Forelimb muscle (tissue), 1 donor: ENCODE measurements around the gene KCNB1. TPM values are rescaled to one million over a fixed set of nuclear protein-coding genes. Genes with fewer than 3 reads are reported as not detected.
A peak's percentile ranks its signal among the peaks of the same experiment; 100 is the strongest.

ENCODE experiments used
- DNase-seq: peaks from one replicate; pipeline ENCODE4 v3.0.0-alpha.2; 2013; ENCODE audit warnings: low read depth
- polyA plus RNA-seq: library from polyadenylated mRNA; unstranded; fragments of 120-200 nt; gene quantifications from one replicate; pipeline ENCODE4 v1.2.1, GENCODE V29; 2013; ENCODE audit not compliant: insufficient read length

The KCNB1 gene
- polyA plus RNA-seq: 7.1 TPM

- peak; percentile 26 for DNase-seq
Observed at GRCh38 chr20:49482621-49483017, at the start of gene KCNB1. KCNB1 (minus strand) TSS chr20:49482668; CDS start chr20:49482480, 188 bp downstream.

DNA sequence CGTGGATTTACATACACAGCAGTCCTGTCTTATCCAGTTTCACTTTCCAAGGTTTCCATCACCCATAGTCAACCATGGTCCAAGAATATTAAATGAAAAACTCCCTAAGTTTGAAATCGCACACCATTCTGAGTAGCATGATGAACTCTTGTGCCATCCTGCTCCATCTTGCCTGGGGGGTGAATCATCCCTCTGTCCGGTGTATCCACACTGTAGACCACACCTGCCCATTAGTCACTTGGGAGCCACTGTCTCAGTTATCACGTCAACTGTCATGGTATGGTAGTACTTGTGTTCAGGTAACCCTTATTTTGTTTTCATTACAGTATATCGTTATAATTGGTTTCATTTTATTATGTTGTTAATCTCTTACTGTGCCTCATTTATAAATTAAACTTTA lies 47.0 kb upstream of the KCNB1 start:
- DNase-seq: no peak

DNA sequence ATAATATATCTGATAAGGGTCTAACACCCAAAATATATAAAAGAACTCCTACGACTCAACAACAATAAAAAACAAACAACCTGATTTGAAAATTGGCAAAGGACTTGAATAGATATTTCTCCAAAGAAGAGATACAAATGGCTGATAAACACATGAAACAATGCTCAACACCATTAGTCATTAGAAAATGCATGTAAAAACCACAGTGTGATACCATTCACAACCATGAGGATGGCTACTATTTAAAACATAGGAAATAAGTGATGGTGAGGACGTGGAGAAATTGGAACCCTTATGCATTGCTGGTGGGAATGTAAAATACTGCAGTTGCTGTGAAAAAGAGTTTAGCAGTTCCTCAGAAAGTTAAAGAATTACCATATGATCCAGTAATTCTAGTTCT lies 44.1 kb upstream of the KCNB1 start:
- DNase-seq: no peak

GRCh38 chr20:49526056-49526455 lies 43.6 kb upstream of the KCNB1 start:
- DNase-seq: no peak

DNA sequence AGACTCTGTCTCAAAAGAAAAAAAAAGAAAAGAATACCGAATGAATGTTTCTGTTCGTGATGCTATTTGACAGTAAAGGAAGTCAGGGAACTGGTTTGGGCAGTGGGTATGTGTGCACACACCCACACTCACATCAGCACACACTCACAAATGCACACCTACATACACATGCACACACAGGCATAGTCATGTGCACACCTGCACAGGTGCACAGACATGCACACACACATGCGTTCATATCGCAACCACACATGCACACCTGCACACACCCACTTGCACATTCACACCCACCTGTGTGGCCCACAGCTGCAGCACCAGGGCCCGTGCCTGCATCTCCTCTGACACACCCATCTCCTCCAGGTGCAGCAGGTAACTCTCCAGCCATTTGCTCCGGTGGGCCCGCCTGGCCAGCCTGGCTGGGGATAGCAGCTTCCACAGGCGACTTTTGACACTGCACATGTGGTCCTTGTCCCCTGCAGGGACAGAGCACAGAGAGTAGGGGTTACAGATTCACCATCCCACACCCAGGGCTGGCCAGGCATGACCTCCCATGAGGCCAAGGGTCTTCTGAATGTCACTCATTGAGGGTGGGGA lies 41.4 kb upstream of the KCNB1 start:
- DNase-seq: no peak

DNA sequence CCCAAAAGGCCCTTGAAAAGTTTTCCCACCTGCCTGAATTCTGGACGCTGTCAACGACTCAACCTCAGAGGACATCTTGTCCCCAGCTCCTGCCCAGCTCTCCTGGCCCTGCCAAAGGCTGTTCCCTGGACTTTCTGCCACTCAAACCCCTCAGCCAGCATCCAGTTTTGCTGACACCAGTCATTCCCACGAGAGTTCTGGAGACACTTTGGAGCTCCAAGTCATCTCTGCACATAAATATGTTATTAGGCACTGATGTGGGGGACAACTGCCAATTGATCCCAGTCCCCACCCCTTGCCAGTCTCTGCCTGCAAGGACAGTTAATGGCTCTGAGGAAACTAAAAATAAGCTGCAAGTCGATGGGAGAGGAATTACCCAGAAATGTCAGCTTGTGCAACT lies 38.9 kb upstream of the KCNB1 start:
- no peak for DNase-seq

GRCh38 chr20:49519777-49520359 lies 37.4 kb upstream of the KCNB1 start:
- no peak for DNase-seq

GRCh38 chr20:49519212-49519712 lies 36.8 kb upstream of the KCNB1 start:
- DNase-seq: no peak

- DNase-seq: no peak
Observed at GRCh38 chr20:49518576-49518975, 36.1 kb upstream of the KCNB1 start.

DNA sequence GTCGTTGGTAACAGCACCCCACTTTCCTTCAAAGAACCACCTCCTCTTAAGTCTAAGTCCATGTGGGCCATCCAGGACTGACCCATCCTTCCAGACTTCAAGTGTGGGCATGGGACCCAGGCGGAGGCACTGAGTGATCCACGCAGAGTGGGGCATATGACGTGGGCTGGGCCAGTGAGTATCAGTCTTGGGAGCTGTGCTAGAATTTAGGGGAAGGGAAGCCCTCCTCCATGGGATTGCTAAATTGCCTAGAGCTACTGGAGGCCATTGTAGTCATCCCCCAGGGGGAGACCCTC lies 35.3 kb upstream of the KCNB1 start:
- DNase-seq: no peak

GRCh38 chr20:49516916-49517804 lies 34.7 kb upstream of the KCNB1 start:
- no peak for DNase-seq

DNA sequence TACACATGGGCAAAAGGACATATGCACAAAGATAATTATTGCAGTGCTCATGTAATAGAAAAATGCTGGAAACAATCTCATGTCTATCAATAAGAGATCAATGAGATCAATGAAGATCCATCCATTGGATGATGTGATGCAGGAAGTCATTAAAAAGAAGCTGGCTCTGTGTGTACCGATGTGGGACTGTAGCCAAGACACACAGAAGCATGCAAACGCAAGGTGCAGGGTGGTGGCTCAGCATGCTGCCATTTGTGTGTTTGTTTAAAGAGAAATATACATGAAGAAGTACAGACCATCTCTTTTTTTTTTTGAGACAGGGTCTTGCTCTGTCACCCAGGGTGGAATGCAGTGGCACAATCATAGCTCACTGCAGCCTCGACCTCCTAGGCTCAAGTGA lies 33.1 kb upstream of the KCNB1 start:
- no peak for DNase-seq

GRCh38 chr20:49513517-49513916 lies 31.0 kb upstream of the KCNB1 start:
- DNase-seq: no peak

DNA sequence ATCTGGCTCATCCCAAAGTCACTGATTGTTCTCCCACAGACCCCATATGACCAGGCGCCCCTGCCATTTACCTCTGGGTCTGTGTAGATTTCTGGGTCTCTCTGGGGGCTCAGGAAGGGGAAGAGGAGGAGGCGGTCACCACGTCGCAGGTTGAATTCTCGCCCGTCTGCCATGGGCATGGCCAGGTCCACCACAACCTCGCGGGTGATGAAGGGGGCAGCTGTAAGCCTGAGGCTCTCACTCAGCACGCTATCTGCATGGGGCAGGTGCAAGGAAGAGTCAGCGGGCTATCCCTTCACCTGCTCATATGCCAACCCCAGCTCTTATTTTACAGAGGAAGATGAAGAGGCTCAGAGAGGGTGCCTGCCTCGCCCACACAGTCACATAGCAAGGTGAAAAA lies 30.5 kb upstream of the KCNB1 start:
- DNase-seq: no peak

DNA sequence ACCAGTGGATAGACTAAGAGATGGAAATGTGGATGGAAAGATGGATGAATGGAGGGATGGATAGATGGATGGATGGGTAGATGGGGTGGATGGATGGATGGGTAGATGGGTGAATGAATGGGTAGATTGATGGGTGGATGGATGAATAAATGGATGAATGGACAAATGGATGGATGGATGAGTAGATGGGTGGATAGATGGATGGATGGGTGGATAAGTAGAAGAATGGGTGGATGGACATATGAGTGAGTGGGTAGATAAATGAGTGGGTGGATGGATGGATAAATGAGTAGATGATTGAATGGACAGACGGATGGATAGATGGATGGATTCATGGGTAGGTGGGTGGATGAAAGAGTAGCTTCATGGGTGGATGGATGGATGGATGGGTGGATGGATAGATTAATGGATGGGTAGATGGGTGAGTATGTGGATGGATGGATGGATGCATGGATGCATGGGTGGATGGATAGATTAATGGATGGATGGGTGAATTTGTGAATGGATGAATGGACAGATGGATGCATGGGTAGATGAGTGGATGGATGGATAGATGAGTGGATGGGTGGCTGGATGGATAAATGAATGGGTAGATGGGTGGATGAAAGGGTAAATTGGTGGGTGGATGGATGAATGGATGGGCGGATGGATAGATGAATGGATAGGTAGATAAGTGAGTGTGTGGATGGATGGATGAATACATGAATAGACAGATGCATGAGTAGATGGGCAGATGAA lies 29.5 kb upstream of the KCNB1 start:
- no peak for DNase-seq

- peak; percentile 49 for DNase-seq
Observed at GRCh38 chr20:49510562-49511122, 28.2 kb upstream of the KCNB1 start.

DNA sequence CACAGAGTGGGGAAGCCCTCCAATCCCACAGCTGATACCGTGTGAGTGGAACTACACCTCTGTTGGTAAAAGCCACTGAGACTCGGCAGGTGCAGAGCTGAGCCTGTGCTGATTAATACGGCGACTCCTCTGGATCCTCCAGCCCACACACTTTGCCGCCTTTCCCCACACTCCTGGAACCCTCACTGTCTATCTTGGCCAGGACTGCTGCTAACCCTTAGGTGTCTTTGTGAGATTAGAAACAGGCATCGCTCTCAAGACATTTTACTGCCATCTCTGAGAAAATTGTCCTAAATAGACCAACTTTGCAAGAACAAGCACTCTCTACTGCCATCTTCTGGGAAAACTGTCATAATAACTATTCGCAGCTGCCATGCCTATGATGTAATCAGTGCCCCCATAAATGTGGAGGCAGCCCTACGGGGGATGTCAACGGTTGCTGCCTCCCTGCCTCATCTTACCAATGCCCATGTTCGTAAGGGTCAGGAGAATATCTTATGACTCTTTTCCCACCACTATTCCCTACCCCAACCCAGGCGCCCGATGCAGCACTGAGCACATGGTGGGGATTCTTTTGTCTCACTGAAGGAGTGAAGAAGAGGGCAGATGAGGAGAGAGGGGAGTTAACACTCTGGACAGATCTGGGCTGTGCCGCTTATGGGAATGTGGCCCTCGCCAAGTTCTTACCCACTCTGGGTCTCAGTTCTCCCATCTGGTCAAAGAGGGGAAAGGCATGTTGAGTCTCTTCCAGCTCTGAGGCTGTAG lies 26.1 kb upstream of the KCNB1 start:
- DNase-seq: no peak

DNA sequence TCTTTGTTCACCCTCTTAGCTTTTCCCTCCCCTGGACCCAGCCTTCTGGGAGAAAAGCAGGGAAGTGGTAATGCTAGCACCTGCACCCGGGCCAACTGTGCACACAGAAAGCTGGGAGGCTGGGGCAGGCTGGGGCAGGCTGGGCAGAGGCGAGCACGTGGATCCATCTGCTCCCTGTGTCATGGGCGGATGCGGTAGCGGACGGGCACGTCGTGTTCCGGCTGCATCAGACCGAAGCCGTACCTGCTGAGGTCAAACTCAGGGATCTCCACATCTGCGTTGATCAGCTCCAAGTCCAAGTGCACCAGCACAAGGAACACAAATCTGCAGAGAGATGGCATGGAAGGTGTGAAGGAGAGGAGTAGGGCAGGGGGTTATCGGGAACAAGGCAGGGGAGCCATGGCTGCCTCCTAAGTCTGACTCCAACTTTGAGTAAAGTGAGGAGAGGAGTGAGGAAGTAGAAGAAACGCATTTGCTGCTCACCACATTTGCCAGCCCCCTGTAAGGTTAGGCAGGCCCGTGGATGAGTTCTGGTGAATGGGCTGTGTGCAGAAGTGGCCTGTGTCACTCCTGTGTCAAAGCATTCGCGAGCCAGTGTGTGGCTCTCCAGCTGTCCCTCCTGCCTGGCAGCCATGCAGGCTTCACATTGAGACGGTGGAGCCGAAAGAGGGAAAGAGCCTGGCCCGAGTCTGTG lies 25.4 kb upstream of the KCNB1 start:
- DNase-seq: no peak

DNA sequence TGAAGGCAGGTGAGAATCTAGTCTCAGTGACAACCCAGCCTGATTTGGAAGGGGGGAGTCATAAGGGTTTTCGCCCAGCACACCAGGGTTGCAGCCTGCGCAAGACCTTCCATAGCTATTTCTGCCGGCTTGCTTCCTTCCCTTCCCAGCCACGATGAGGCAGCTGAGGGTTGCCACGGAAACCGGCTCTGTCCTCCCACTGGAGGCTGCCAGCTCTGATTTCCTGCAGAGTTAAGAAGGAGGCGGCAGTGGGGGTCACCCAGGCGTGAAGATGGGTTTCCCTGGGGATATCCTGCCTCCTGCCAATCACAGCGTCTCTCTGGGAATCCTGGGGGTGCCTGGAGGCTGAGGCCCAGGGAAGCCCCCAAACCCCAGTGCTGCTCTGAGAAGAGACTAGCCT lies 23.1 kb upstream of the KCNB1 start:
- no peak for DNase-seq

DNA sequence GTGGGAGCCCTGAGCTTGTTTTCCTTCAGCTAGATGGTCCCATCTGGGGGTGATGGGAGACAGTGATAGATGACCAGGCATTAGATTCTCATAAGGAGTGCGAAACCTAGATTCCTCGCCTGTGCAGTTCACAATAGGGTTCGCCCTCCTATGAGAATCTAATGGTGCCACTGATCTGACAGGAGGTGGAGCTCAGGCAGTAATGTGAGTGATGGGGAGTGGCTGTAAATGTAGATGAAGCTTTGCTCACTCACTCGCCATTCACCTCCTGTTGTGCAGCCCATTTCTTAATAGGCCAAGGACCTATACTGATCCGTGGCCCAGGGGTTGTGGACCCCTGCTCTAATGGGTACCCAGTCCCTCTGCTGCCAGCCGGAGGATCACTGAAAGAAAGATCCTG lies 20.7 kb upstream of the KCNB1 start:
- no peak for DNase-seq

DNA sequence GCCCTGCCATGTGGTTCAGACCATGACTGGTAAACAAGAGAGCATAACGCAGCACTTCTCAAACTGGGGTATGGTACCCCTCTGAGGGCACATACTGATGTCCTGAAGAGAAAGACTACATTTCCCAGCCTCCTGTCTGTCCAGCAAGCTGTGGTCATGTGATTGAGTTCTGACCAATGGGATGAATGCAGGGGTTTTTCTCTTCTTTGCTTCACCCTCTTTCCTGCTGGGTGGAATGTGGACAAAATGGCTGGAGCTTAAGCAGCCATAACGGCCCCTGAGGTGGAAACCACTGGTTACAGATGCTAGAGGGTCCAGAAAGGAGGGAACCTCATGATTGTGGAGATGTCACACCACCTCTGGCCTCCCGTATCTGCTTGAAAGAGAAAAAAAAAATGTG lies 19.4 kb upstream of the KCNB1 start:
- DNase-seq: no peak
